ENCODE measurements around the gene CDKN2B-AS1. TPM values are rescaled to one million over a fixed set of nuclear protein-coding genes. Genes with fewer than 3 reads are reported as not detected.
"Not testable (repeated sequence)": the region's sequence is repeated elsewhere in the genome, so short reads cannot be mapped to it uniquely, and the experiment has no call there.

The CDKN2B-AS1 gene
- polyA plus RNA-seq = under 1 TPM; 0.28 to 0.47 TPM

GRCh38 chr9:21994556-21995005 is at the start of gene CDKN2B-AS1:
TSS of gene CDKN2B-AS1 (plus strand) at chr9:21994791.
- peaks cover 3 to 4% of the 10 kb centered on the region in 2 donors for H3K27me3 ChIP-seq (ENCODE audit: control insufficient read depth in 1 of 2, insufficient read depth in 2 of 2, low read length in 2 of 2)
- H3K9me3 ChIP-seq (ENCODE audit: control insufficient read depth in 2 of 2, insufficient read depth in 1 of 2, low read depth in 1 of 2, low read length in 1 of 2) = peaks cover 0 to 6% of the 10 kb centered on the region in 2 donors
- H3K4me1 ChIP-seq (ENCODE audit: control insufficient read depth in 2 of 2, insufficient read depth in 2 of 2, low read length in 1 of 2) = peaks cover 0 to 3% of the 10 kb centered on the region in 2 donors
- no peaks in the 10 kb centered on the region for H3K36me3 ChIP-seq (ENCODE audit: control insufficient read depth in 2 of 2, insufficient read depth in 2 of 2, low read length in 1 of 2)
- 0% methylated on average over 23 to 43 of the region's 43 CpGs for WGBS, 2 donors
- H3K4me3 ChIP-seq (ENCODE audit: low read depth in 1 of 2, low read length in 2 of 2) = peak within 1 kb of the TSS; percentile 86 to 88
- H3K27ac ChIP-seq (ENCODE audit: low read depth in 2 of 2, low read length in 1 of 2) = peak within 1 kb of the TSS; percentile 84 to 92

GRCh38 chr9:21945606-21946005 is 49.0 kb upstream of the CDKN2B-AS1 start:
- Histone ChIP-seq H3K4me3 (ENCODE audit: low read depth in 1 of 2, low read length in 2 of 2) (no peak overlapping the region), H3K27me3 (ENCODE audit: control insufficient read depth in 1 of 2, insufficient read depth in 2 of 2, low read length in 2 of 2) (no peaks in the 10 kb centered on the region), H3K36me3 (ENCODE audit: control insufficient read depth in 2 of 2, insufficient read depth in 2 of 2, low read length in 1 of 2) (no peaks in the 10 kb centered on the region), H3K9me3 (ENCODE audit: control insufficient read depth in 2 of 2, insufficient read depth in 1 of 2, low read depth in 1 of 2, low read length in 1 of 2) (peaks cover 4% of the 10 kb centered on the region in 2 donors), H3K27ac (ENCODE audit: low read depth in 2 of 2, low read length in 1 of 2) (no peak overlapping the region), H3K4me1 (ENCODE audit: control insufficient read depth in 2 of 2, insufficient read depth in 2 of 2, low read length in 1 of 2) (no peaks in the 10 kb centered on the region)
- 76 to 87% methylated on average over 2 of the region's 2 CpGs for WGBS, 2 donors

GRCh38 chr9:21958833-21959232 is 35.8 kb upstream of the CDKN2B-AS1 start:
- 87 to 91% methylated on average over 2 of the region's 2 CpGs for WGBS, 2 donors
- no peaks in the 10 kb centered on the region for H3K9me3 ChIP-seq (ENCODE audit: control insufficient read depth in 2 of 2, insufficient read depth in 1 of 2, low read depth in 1 of 2, low read length in 1 of 2)
- H3K4me1 ChIP-seq (ENCODE audit: control insufficient read depth in 2 of 2, insufficient read depth in 2 of 2, low read length in 1 of 2) = no peaks in the 10 kb centered on the region
- H3K36me3 ChIP-seq (ENCODE audit: control insufficient read depth in 2 of 2, insufficient read depth in 2 of 2, low read length in 1 of 2) = no peaks in the 10 kb centered on the region
- no peak overlapping the region for H3K4me3 ChIP-seq (ENCODE audit: low read depth in 1 of 2, low read length in 2 of 2)
- no peaks in the 10 kb centered on the region for H3K27me3 ChIP-seq (ENCODE audit: control insufficient read depth in 1 of 2, insufficient read depth in 2 of 2, low read length in 2 of 2)
- no peak overlapping the region for H3K27ac ChIP-seq (ENCODE audit: low read depth in 2 of 2, low read length in 1 of 2)

DNA sequence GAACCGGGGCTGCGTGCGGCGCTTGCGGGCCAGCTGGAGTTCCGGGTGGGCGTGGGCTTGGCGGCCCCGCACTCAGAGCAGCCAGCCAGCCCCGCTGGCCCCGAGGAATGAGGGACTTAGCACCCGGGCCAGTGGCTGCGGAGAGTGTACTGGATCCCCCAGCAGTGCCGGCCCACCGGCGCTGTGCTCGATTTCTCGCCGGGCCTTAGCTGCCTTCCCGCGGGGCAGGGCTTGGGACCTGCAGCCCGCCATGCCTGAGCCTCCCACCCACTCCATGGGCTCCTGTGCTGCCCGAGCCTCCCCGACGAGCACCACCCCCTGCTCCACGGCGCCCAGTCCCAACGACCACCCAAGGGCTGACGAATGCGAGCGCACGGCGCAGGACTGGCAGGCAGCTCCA is 35.3 kb upstream of the CDKN2B-AS1 start:
- not testable (repeated sequence) for H3K4me1 ChIP-seq (ENCODE audit: control insufficient read depth in 2 of 2, insufficient read depth in 2 of 2, low read length in 1 of 2); H3K27ac ChIP-seq (ENCODE audit: low read depth in 2 of 2, low read length in 1 of 2); H3K4me3 ChIP-seq (ENCODE audit: low read depth in 1 of 2, low read length in 2 of 2); H3K9me3 ChIP-seq (ENCODE audit: control insufficient read depth in 2 of 2, insufficient read depth in 1 of 2, low read depth in 1 of 2, low read length in 1 of 2); H3K36me3 ChIP-seq (ENCODE audit: control insufficient read depth in 2 of 2, insufficient read depth in 2 of 2, low read length in 1 of 2); H3K27me3 ChIP-seq (ENCODE audit: control insufficient read depth in 1 of 2, insufficient read depth in 2 of 2, low read length in 2 of 2)
- 94% methylated on average over 16 to 31 of the region's 33 CpGs for WGBS, 2 donors

DNA sequence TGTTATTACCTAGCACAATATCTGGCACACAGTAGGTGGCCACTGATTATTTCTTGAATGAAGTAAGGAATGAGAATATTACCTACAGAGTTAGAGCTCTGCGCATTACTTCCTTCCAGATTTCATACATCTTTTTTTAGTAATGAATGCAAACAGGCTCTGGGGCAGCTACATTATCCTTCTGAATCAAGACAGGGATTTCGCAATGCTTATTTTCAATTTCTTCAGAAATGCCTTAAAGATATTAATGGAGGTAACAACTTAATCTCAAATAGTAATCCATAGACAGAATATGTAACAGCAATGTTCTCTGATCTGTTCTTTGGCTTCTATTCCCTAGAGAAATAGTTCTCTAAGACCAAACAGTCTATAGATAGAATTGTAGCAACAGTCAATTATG is 33.0 kb upstream of the CDKN2B-AS1 start:
- no peaks in the 10 kb centered on the region for H3K36me3 ChIP-seq (ENCODE audit: control insufficient read depth in 2 of 2, insufficient read depth in 2 of 2, low read length in 1 of 2)
- 78 to 81% methylated on average over 2 of the region's 2 CpGs for WGBS, 2 donors
- H3K27ac ChIP-seq (ENCODE audit: low read depth in 2 of 2, low read length in 1 of 2) = no peak overlapping the region
- no peaks in the 10 kb centered on the region for H3K9me3 ChIP-seq (ENCODE audit: control insufficient read depth in 2 of 2, insufficient read depth in 1 of 2, low read depth in 1 of 2, low read length in 1 of 2)
- no peak overlapping the region for H3K4me3 ChIP-seq (ENCODE audit: low read depth in 1 of 2, low read length in 2 of 2)
- H3K4me1 ChIP-seq (ENCODE audit: control insufficient read depth in 2 of 2, insufficient read depth in 2 of 2, low read length in 1 of 2) = peaks cover 2 to 9% of the 10 kb centered on the region in 2 donors
- peaks cover 0 to 7% of the 10 kb centered on the region in 2 donors for H3K27me3 ChIP-seq (ENCODE audit: control insufficient read depth in 1 of 2, insufficient read depth in 2 of 2, low read length in 2 of 2)

DNA sequence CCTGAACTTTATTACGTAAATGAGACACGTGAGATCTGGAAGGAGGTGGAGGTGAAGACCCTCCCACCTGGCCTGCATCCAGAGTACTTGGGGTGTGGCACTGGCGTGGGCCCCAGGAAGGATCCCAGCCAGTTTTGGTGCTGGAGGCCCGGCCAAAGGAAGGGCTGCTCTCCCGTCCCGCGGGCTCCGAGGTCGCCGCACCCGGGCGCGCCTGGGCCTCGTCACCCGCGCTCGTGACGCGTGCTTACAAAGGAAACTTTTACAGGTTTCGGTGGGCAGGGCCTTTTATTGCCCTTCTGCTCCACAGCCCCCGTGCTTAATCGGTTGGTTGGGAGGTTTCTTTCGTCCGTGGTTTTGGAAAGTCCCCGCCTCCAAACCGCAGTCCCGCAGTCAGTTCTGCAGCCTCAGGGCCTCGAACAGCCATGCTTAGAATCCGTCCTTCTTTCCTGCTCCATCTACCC is 29.6 kb upstream of the CDKN2B-AS1 start:
- Histone ChIP-seq H3K4me3 (ENCODE audit: low read depth in 1 of 2, low read length in 2 of 2) (peak overlapping the region; percentile 28 to 55), H3K27me3 (ENCODE audit: control insufficient read depth in 1 of 2, insufficient read depth in 2 of 2, low read length in 2 of 2) (peaks cover 1 to 25% of the 10 kb centered on the region in 2 donors), H3K9me3 (ENCODE audit: control insufficient read depth in 2 of 2, insufficient read depth in 1 of 2, low read depth in 1 of 2, low read length in 1 of 2) (no peaks in the 10 kb centered on the region), H3K4me1 (ENCODE audit: control insufficient read depth in 2 of 2, insufficient read depth in 2 of 2, low read length in 1 of 2) (peaks cover 2 to 9% of the 10 kb centered on the region in 2 donors), H3K27ac (ENCODE audit: low read depth in 2 of 2, low read length in 1 of 2) (peak overlapping the region in 1 of 2 donors; percentile 34), H3K36me3 (ENCODE audit: control insufficient read depth in 2 of 2, insufficient read depth in 2 of 2, low read length in 1 of 2) (no peaks in the 10 kb centered on the region)
- 1 to 2% methylated on average over 29 of the region's 29 CpGs for WGBS, 2 donors

DNA sequence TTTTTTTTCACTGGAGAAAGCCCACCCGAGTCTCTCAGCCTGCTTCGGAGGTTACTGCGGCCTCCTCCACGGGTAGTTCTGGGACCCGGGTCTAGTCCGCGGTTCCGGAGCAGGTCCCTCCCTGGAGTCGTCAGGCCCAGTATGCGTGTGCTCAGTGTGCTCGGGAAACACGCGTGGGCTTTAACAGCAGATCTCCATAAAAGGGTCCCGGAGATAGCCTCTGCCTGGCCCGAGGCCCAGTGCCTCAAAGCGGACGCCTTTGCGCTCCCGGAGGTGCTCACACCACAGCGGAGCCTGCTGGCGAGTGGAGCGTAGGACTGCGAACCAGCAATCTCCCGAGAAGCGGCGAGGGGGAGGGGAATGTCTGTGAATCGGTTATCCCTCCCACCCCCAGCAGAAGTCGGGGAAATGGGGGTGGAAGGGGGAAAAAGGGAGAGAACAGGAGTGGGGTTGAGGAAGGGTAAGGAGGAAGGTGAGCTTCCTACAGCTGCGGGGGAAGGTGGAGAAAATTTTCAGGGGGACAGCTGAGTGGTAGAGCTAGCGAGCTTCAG is 29.1 kb upstream of the CDKN2B-AS1 start:
- H3K27ac ChIP-seq (ENCODE audit: low read depth in 2 of 2, low read length in 1 of 2) = peak overlapping the region in 1 of 2 donors; percentile 34

GRCh38 chr9:21966140-21966851 is 28.3 kb upstream of the CDKN2B-AS1 start:
- 23 to 32% methylated on average over 15 of the region's 15 CpGs for WGBS, 2 donors
- H3K27ac ChIP-seq (ENCODE audit: low read depth in 2 of 2, low read length in 1 of 2) = no peak overlapping the region
- H3K36me3 ChIP-seq (ENCODE audit: control insufficient read depth in 2 of 2, insufficient read depth in 2 of 2, low read length in 1 of 2) = no peaks in the 10 kb centered on the region
- peaks cover 0 to 8% of the 10 kb centered on the region in 2 donors for H3K9me3 ChIP-seq (ENCODE audit: control insufficient read depth in 2 of 2, insufficient read depth in 1 of 2, low read depth in 1 of 2, low read length in 1 of 2)
- peaks cover 2 to 9% of the 10 kb centered on the region in 2 donors for H3K4me1 ChIP-seq (ENCODE audit: control insufficient read depth in 2 of 2, insufficient read depth in 2 of 2, low read length in 1 of 2)
- peaks cover 7 to 38% of the 10 kb centered on the region in 2 donors for H3K27me3 ChIP-seq (ENCODE audit: control insufficient read depth in 1 of 2, insufficient read depth in 2 of 2, low read length in 2 of 2)
- H3K4me3 ChIP-seq (ENCODE audit: low read depth in 1 of 2, low read length in 2 of 2) = no peak overlapping the region

More for the DNA sequence above, 29.1 kb upstream of the CDKN2B-AS1 start:
- Histone ChIP-seq H3K9me3 (ENCODE audit: control insufficient read depth in 2 of 2, insufficient read depth in 1 of 2, low read depth in 1 of 2, low read length in 1 of 2) (peaks cover 0 to 5% of the 10 kb centered on the region in 2 donors), H3K4me3 (ENCODE audit: low read depth in 1 of 2, low read length in 2 of 2) (peak overlapping the region; percentile 28 to 55), H3K4me1 (ENCODE audit: control insufficient read depth in 2 of 2, insufficient read depth in 2 of 2, low read length in 1 of 2) (peaks cover 2 to 9% of the 10 kb centered on the region in 2 donors), H3K27me3 (ENCODE audit: control insufficient read depth in 1 of 2, insufficient read depth in 2 of 2, low read length in 2 of 2) (peaks cover 6 to 30% of the 10 kb centered on the region in 2 donors), H3K36me3 (ENCODE audit: control insufficient read depth in 2 of 2, insufficient read depth in 2 of 2, low read length in 1 of 2) (no peaks in the 10 kb centered on the region)
- WGBS, 2 donors = 2 to 3% methylated on average over 30 of the region's 30 CpGs

DNA sequence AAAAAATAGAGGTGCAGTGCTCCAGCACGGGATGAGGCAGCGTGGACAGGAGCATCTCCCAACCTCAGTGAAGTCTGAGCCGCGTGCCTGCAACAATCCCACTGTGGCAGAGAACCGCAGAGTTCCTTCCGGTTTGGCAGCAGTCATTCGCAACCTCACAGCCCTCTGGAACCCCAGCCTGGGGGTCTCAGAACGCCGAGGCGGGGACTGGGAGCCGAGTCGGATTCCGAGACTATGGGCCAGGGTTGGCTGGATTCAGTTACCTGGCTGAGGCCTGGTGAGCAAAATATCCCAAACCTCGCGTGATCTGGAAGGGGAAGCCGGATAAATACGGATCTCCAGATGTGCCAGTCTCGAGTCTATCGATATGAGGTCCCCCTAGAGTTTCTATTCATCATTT is 27.4 kb upstream of the CDKN2B-AS1 start:
- Histone ChIP-seq H3K36me3 (ENCODE audit: control insufficient read depth in 2 of 2, insufficient read depth in 2 of 2, low read length in 1 of 2) (no peaks in the 10 kb centered on the region), H3K4me1 (ENCODE audit: control insufficient read depth in 2 of 2, insufficient read depth in 2 of 2, low read length in 1 of 2) (peaks cover 2 to 9% of the 10 kb centered on the region in 2 donors), H3K9me3 (ENCODE audit: control insufficient read depth in 2 of 2, insufficient read depth in 1 of 2, low read depth in 1 of 2, low read length in 1 of 2) (peaks cover 0 to 8% of the 10 kb centered on the region in 2 donors), H3K27me3 (ENCODE audit: control insufficient read depth in 1 of 2, insufficient read depth in 2 of 2, low read length in 2 of 2) (peaks cover 8 to 40% of the 10 kb centered on the region in 2 donors), H3K4me3 (ENCODE audit: low read depth in 1 of 2, low read length in 2 of 2) (no peak overlapping the region), H3K27ac (ENCODE audit: low read depth in 2 of 2, low read length in 1 of 2) (no peak overlapping the region)
- WGBS, 2 donors = 16 to 25% methylated on average over 19 of the region's 19 CpGs

Measured in esophagus (tissue), 2 donors.